Upper lobe of left lung (tissue), 6 donors: ENCODE data around the gene UBASH3A. TPM values are rescaled to one million over a fixed set of nuclear protein-coding genes. Genes with fewer than 3 reads are reported as not detected.

Experiments
- ATAC-seq, 2 donors: fragments of 200-7000 bp; cut with Tn5 transposase; one replicate each; pipeline ENCODE4 v1.9.1; 2022; ENCODE audit warnings: mild to moderate bottlenecking in 2 of 2, moderate library complexity in 2 of 2; ENCODE audit not compliant: low FRiP score in 2 of 2
- DNase-seq, 2 donors: peaks; one replicate each; pipeline ENCODE4 v3.0.0-alpha.2; 2019 to 2020
- H3K27ac ChIP-seq, 4 donors: fragments of 200-600 bp; sonication (generic); one replicate each; pipeline ENCODE4 v1.5.1; 2016 to 2019
- H3K27me3 ChIP-seq, 4 donors: fragments of 200-600 bp; sonication (generic); one replicate each; pipeline ENCODE4 v1.5.1; 2017 to 2019
- H3K36me3 ChIP-seq, 4 donors: fragments of 200-600 bp; sonication (generic); one replicate each; pipeline ENCODE4 v1.5.1; 2016 to 2019
- H3K4me1 ChIP-seq, 4 donors: fragments of 200-600 bp; sonication (generic); one replicate each; pipeline ENCODE4 v1.5.1; 2018 to 2019
- H3K4me3 ChIP-seq, 4 donors: fragments of 200-600 bp; sonication (generic); one replicate each; pipeline ENCODE4 v1.5.1; 2017 to 2019; ENCODE audit warnings: mild to moderate bottlenecking in 2 of 4, moderate library complexity in 1 of 4
- H3K9me3 ChIP-seq, 4 donors: fragments of 200-600 bp; sonication (generic); one replicate each; pipeline ENCODE4 v1.5.1; 2018 to 2019
- CTCF ChIP-seq, 6 experiments: fragments of 450-650 bp in 4 of 6; fragments of 200-600 bp in 2 of 6; sonication (generic) in 2 of 6; IDR thresholded peaks; one replicate each; pipeline ENCODE4 v1.5.1; 2016 to 2019; ENCODE audit warnings: antibody characterized with exemption in 6 of 6
- EP300 ChIP-seq, 4 donors: sonication (generic); formaldehyde crosslinking; IDR thresholded peaks; one replicate each; pipeline ENCODE4 v1.5.1; 2017; ENCODE audit warnings: antibody characterized with exemption in 4 of 4, control low read depth in 2 of 4
- POLR2A ChIP-seq, 4 donors: fragments of 450-650 bp; IDR thresholded peaks; one replicate each; pipeline ENCODE4 v1.5.1; 2016 to 2017; ENCODE audit warnings: antibody characterized with exemption in 4 of 4, mild to moderate bottlenecking in 2 of 4
- POLR2AphosphoS5 ChIP-seq, 2 donors: sonication (generic); formaldehyde crosslinking; IDR thresholded peaks; one replicate each; pipeline ENCODE4 v1.5.1; 2017; ENCODE audit warnings: antibody characterized with exemption in 2 of 2
- WGBS, 2 donors: methylation state at CpG; one replicate each; pipeline ENCODE4 v1.1.5; 2017 to 2018; 5-methylcytosine and 5-hydroxymethylcytosine counted together
- total RNA-seq, 6 donors: library from RNA; depleted of rRNA in 4 of 6; stranded (reverse); fragments of >200 nt in 4 of 6; gene quantifications; one replicate each; pipeline versions ENCODE4 v1.1.0 to v1.2.1, GENCODE V29; 2016 to 2021
- donor health status: DM: no; HTN: no; CAD: no; lungs with moderate emphysema.
- donor health status: DM: no; HTN: yes; CAD: no; lungs with severe emphysema.

The UBASH3A gene
- total RNA-seq, 6 donors from 2014 or later: 1.4 to 7.3 (median 2.9) TPM; not detected in 1

- H3K4me1 ChIP-seq: no peaks in the 10 kb centered on the region
These were observed 41.0 kb upstream of the UBASH3A start for GRCh38 chr21:42362700-42363099.

GRCh38 chr21:42363312-42363711, 40.4 kb upstream of the UBASH3A start:
- H3K4me3 ChIP-seq: no peak overlapping the region
- H3K4me1 ChIP-seq: no peaks in the 10 kb centered on the region
- no peaks in the 10 kb centered on the region for H3K27me3 ChIP-seq
- TF ChIP-seq POLR2A (IDR thresholded peaks at IDR 0.05) (no peak), EP300 (IDR thresholded peaks at IDR 0.05) (no peak), POLR2AphosphoS5 (IDR thresholded peaks at IDR 0.05) (no peak), CTCF (IDR thresholded peaks at IDR 0.05) (no peak)
- H3K9me3 ChIP-seq: peaks cover 0 to 3% (median 0%) of the 10 kb centered on the region in 4 donors
- no peaks in the 10 kb centered on the region for H3K36me3 ChIP-seq
- 61 to 65% methylated on average over 8 of the region's 8 CpGs for WGBS, 2 donors
- no peak overlapping the region for H3K27ac ChIP-seq
- ATAC-seq (no peak), DNase-seq (no peak)

More at GRCh38 chr21:42362700-42363099, 41.0 kb upstream of the UBASH3A start:
- H3K27ac ChIP-seq: no peak overlapping the region
- H3K27me3 ChIP-seq: no peaks in the 10 kb centered on the region
- no peak overlapping the region for H3K4me3 ChIP-seq
- ATAC-seq (no peak), DNase-seq (no peak)
- peaks cover 0 to 3% (median 0%) of the 10 kb centered on the region in 4 donors for H3K9me3 ChIP-seq
- no peak for TF ChIP-seq POLR2A (IDR thresholded peaks at IDR 0.05)
- no peak for TF ChIP-seq CTCF (IDR thresholded peaks at IDR 0.05)
- no peak for TF ChIP-seq POLR2AphosphoS5 (IDR thresholded peaks at IDR 0.05)
- no peak for TF ChIP-seq EP300 (IDR thresholded peaks at IDR 0.05)
- WGBS, 2 donors: 72 to 76% methylated on average over 9 of the region's 9 CpGs
- H3K36me3 ChIP-seq: no peaks in the 10 kb centered on the region

GRCh38 chr21:42364304-42364865, 39.3 kb upstream of the UBASH3A start:
- no peaks in the 10 kb centered on the region for H3K27me3 ChIP-seq
- H3K9me3 ChIP-seq: peaks cover 0 to 3% (median 0%) of the 10 kb centered on the region in 4 donors
- no peak for ATAC-seq
- DNase-seq: no peak
- no peaks in the 10 kb centered on the region for H3K4me1 ChIP-seq
- no peaks in the 10 kb centered on the region for H3K36me3 ChIP-seq
- TF ChIP-seq POLR2A (IDR thresholded peaks at IDR 0.05): no peak
- no peak for TF ChIP-seq CTCF (IDR thresholded peaks at IDR 0.05)
- no peak for TF ChIP-seq EP300 (IDR thresholded peaks at IDR 0.05)
- no peak for TF ChIP-seq POLR2AphosphoS5 (IDR thresholded peaks at IDR 0.05)
- H3K27ac ChIP-seq: no peak overlapping the region
- H3K4me3 ChIP-seq: no peak overlapping the region
- WGBS, 2 donors: 69 to 83% methylated on average over 8 to 13 of the region's 13 CpGs

GRCh38 chr21:42365770-42366169, 37.9 kb upstream of the UBASH3A start:
- no peak overlapping the region for H3K27ac ChIP-seq
- TF ChIP-seq POLR2AphosphoS5 (IDR thresholded peaks at IDR 0.05): no peak
- no peak for TF ChIP-seq CTCF (IDR thresholded peaks at IDR 0.05)
- no peak for TF ChIP-seq POLR2A (IDR thresholded peaks at IDR 0.05)
- no peak for TF ChIP-seq EP300 (IDR thresholded peaks at IDR 0.05)
- ATAC-seq (no peak), DNase-seq (no peak)
- no peaks in the 10 kb centered on the region for H3K9me3 ChIP-seq
- WGBS, 2 donors: 89 to 91% methylated on average over 2 to 6 of the region's 6 CpGs
- H3K36me3 ChIP-seq: no peaks in the 10 kb centered on the region
- no peaks in the 10 kb centered on the region for H3K27me3 ChIP-seq
- no peak overlapping the region for H3K4me3 ChIP-seq
- H3K4me1 ChIP-seq: no peaks in the 10 kb centered on the region
